Measurements from ENCODE around the gene ERC2.

DNA sequence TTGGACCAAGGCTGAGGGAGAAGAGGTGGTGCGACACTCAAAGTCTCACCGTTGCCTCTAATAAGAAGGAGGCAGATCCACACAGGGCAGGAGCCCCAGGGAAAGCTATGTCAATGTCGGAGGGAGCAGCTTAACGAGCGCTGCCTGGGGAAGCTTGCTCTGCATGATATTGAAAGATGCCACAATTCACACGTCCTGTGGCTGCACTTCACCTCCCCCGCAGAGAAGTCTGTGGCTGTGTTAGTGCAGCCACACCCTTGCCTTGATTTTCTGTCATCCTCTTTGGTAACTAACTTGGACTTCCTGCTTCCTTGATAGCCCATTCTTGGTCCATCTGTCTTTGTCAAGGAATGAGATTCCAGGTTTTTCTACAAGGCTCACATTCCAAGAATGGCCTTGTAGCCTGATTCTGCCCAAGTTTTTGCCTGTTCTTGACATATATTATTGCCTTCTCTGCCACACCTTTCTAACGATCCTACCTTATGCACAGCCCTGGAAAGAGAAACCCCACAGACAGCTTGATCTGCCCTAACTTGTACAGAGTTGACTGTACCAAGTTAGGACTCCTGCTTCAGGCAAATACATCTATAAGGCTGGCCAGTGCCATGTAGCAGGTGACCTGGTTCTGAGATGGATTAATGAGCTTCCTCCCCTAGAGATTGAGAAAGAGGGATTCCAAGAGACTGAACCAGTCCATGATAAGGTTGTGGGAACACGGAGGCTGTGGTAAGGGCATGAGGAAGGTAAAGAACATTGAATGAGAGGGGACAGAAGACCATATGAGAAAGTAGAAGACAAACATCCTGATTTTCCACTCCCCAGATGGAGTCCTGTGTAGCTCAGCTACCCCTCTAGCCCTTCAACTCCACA lies 828.1 kb downstream of the ERC2 start:
- TF ChIP-seq, protein P1, sequence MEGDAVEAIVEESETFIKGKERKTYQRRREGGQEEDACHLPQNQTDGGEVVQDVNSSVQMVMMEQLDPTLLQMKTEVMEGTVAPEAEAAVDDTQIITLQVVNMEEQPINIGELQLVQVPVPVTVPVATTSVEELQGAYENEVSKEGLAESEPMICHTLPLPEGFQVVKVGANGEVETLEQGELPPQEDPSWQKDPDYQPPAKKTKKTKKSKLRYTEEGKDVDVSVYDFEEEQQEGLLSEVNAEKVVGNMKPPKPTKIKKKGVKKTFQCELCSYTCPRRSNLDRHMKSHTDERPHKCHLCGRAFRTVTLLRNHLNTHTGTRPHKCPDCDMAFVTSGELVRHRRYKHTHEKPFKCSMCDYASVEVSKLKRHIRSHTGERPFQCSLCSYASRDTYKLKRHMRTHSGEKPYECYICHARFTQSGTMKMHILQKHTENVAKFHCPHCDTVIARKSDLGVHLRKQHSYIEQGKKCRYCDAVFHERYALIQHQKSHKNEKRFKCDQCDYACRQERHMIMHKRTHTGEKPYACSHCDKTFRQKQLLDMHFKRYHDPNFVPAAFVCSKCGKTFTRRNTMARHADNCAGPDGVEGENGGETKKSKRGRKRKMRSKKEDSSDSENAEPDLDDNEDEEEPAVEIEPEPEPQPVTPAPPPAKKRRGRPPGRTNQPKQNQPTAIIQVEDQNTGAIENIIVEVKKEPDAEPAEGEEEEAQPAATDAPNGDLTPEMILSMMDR (conservative IDR thresholded peaks at IDR 0.05 in 1 of 2, IDR thresholded peaks at IDR 0.05 in 1 of 2; ENCODE audit: low read depth in 1 of 2, low read length in 2 of 2): no peak
- TF ChIP-seq EZH2 (IDR thresholded peaks at IDR 0.05; ENCODE audit: low read length, missing control alignments): no peak

Data from fibroblast of lung (primary cell).